Bronchial epithelial cell (primary cell): Measurements from ENCODE around the gene DCTN3. TPM values are rescaled to one million over a fixed set of nuclear protein-coding genes. Genes with fewer than 3 reads are reported as not detected.
A peak's percentile ranks its signal among the peaks of the same experiment; 100 is the strongest.

Experiments used
- DNase-seq: peaks from one replicate; pipeline ENCODE4 v3.0.0-alpha.2; 2010; ENCODE audit warnings: low read depth
- FAIRE-seq: peaks from 2 replicates; lab custom pipeline; 2011; peaks lifted over from hg19 to GRCh38; lab: Jason Lieb, UNC
- H3K27me3 ChIP-seq: 2 replicates; pipeline ENCODE4 v1.5.1; 2011; ENCODE audit warnings: low read length; ENCODE audit not compliant: control insufficient read depth, insufficient read depth
- H3K36me3 ChIP-seq: 2 replicates; pipeline ENCODE4 v1.5.1; 2011; ENCODE audit warnings: low read length; ENCODE audit not compliant: control insufficient read depth, insufficient read depth
- H3K4me3 ChIP-seq: 2 replicates; pipeline ENCODE4 v1.5.1; 2011; ENCODE audit warnings: mild to moderate bottlenecking, low read depth, low read length, control low read depth
- total RNA-seq: library from RNA; depleted of rRNA; stranded (reverse); fragments of >200 nt; gene quantifications from 2 replicates; pipeline ENCODE4 v1.2.1, GENCODE V29; 2014
- TF ChIP-seq, protein P1 (sequence below): IDR thresholded peaks from 2 replicates; pipeline ENCODE4 v1.5.1; 2011; ENCODE audit warnings: mild to moderate bottlenecking, moderate library complexity, low read length, control low read depth, inconsistent platforms; ENCODE audit not compliant: insufficient read depth, severe bottlenecking

DCTN3 gene
- total RNA-seq, 1 donor from 2014 or later: 57.1 TPM

DNA sequence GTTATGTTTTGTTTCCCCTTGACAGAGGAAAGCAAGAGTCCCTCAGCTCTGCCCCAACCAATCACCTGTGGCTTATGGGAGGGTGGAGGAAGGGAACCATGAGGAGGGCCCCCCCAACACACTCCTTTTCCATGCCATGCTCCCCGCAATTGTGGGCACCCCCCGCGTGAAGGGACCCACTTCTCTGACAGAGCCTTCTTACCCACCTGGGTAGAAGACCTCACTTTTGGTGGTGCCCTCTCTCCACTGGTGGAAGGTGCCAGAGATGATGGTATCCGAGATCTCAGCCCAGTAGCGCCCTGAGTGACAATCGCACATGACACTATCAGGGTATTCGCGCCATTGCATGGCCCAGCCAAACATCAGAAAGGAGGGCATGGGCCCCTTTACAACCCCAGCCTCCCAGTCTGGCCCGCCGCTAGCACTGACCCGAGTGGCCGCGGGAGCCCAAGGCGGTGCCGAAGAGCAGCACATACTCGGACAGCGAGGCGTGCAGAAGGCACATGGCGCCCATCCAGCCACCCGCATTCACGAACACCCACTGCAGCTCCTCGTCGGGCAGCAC lies 16.6 kb upstream of the DCTN3 start:
- H3K4me3 ChIP-seq: peak overlapping the region; percentile 82

DNA sequence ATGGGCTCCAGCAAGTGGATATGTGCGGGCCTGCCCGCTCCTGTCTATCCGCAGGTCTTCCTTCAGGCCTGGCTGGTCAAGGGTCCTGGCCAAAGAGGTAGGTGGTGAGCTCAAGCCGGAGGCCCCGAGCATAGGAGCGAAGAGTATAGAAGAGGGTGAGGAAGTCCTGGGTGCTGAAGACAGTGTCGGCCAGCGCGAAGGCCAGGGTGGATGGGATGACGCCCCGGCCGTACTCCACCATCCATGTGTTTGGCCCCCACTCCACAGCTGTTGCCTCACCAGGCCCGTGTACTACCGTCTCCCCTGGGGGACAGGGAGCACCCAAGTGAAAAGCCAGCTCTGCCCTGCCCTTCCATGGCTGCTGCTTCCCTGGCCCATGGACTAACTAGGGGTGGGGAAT lies 15.3 kb upstream of the DCTN3 start:
- Histone ChIP-seq H3K4me3 (no peak overlapping the region), H3K27me3 (no peaks in the 10 kb centered on the region), H3K36me3 (peaks cover 4% of the 10 kb centered on the region)
- DNase-seq (no peak), FAIRE-seq (no peak)
- TF ChIP-seq, protein P1, sequence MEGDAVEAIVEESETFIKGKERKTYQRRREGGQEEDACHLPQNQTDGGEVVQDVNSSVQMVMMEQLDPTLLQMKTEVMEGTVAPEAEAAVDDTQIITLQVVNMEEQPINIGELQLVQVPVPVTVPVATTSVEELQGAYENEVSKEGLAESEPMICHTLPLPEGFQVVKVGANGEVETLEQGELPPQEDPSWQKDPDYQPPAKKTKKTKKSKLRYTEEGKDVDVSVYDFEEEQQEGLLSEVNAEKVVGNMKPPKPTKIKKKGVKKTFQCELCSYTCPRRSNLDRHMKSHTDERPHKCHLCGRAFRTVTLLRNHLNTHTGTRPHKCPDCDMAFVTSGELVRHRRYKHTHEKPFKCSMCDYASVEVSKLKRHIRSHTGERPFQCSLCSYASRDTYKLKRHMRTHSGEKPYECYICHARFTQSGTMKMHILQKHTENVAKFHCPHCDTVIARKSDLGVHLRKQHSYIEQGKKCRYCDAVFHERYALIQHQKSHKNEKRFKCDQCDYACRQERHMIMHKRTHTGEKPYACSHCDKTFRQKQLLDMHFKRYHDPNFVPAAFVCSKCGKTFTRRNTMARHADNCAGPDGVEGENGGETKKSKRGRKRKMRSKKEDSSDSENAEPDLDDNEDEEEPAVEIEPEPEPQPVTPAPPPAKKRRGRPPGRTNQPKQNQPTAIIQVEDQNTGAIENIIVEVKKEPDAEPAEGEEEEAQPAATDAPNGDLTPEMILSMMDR: no peak

More for the DNA sequence above, 16.6 kb upstream of the DCTN3 start:
- TF ChIP-seq, protein P1: no peak
- DNase-seq (no peak), FAIRE-seq (no peak)
- H3K27me3 ChIP-seq: no peaks in the 10 kb centered on the region
- peaks cover 4% of the 10 kb centered on the region for H3K36me3 ChIP-seq

DNA sequence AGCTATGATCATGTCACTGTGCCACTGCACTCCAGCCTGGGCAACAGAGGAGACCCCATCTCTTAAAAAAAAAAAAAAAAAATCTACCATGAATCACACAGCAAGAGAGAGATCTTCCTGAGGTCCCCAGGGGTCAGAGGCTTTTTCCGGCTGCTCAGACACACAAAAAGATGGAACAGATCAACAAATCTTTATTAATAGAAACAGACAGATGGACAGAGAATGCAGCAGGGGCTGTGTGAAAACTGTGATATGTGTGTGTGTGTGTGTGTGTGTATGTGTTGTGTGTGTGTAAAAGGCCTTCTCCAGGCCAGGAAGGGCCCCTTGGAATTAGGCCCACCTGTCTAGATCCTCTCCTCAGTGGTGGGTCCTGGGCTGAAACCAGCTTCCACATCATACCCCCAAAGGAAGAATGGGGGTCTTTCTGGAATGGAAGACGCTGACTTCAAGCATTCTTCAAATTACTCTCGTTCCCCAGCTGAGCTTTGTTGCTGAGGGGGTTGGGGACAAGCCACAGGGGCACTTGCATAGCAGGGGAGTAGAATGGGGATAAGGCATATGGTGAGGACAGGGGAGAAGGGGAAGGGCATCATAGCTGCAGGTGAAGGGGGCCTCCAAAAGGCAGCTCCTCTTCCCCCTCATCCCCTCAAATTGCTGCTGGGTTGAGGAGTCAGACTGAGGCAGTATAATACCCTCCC lies 14.4 kb upstream of the DCTN3 start:
- peaks cover 4% of the 10 kb centered on the region for H3K36me3 ChIP-seq
- H3K4me3 ChIP-seq: no peak overlapping the region
- peaks cover 3% of the 10 kb centered on the region for H3K27me3 ChIP-seq
- no peak for DNase-seq
- no peak for FAIRE-seq
- TF ChIP-seq, protein P1: no peak

DNA sequence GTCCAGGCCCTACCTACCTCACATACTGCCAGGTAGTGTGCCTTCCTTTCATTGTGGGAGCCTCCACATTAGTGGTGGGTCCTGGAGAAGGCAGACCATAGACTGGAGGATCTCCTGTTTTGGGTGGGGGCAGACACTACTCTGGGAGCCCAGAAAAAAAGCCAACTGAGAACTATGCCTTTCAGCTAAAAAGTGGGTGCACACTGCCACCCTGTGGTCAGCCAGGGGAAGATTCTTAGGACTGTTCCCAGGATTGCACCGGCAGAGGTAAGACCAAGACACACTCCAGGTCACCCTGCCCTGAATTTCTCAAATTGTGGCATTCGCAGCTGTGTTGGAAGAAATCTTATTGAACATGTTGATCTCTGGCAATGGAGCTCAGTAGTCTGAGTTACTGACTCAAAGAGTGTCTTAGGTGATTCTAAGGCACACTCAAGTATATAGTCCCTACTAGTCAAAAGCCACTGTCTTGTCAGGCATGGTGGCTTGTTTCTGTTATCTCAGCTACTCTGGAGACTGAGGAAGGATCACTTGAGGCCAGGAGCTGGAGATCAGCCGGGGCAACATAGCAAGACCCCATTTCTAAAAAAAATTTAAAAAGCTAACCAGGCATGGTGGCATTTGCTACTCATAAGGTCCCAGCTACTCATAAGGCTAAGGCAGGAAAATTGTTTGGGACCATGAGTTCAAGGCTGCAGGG lies 13.7 kb upstream of the DCTN3 start:
- TF ChIP-seq, protein P1: peak; percentile 82
- H3K4me3 ChIP-seq: no peak overlapping the region
- DNase-seq (peak; percentile 59), FAIRE-seq (peak; percentile 89)
- H3K27me3 ChIP-seq: peaks cover 8% of the 10 kb centered on the region
- peaks cover 4% of the 10 kb centered on the region for H3K36me3 ChIP-seq

DNA sequence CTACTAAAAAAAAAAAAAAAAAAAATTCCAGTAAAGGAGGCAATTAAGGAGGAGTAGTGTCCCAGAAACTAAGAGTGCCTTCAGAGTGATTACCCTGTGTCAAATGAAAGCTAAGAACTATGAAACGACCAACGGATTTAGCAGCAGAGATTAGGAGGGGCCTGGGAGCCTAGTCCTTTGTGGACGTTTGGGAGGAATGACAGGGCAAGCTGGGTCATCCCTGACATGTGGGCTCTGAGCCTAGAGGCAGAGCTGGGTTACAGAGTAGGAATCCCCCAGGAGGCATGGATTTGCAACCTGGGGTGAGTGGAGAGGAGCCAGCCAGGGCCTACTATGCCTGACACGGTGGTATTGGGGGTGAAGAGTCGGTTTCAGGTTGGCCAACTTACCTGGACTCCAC lies 12.9 kb upstream of the DCTN3 start:
- no peak for DNase-seq

More for the DNA sequence above, 12.9 kb upstream of the DCTN3 start:
- Histone ChIP-seq H3K27me3 (peaks cover 14% of the 10 kb centered on the region), H3K36me3 (peaks cover 4% of the 10 kb centered on the region), H3K4me3 (no peak overlapping the region)
- no peak for FAIRE-seq
- TF ChIP-seq, protein P1: no peak
